ENCODE results near the gene RHBDD2. TPM values are rescaled to one million over a fixed set of nuclear protein-coding genes. Genes with fewer than 3 reads are reported as not detected.

Gene RHBDD2
- polyA plus RNA-seq, 3 donors: 23.4 to 53.5 (median 43.4) TPM

Other genes starting within 250 kb of the RHBDD2 start
- gene HIP1, start 140.1 kb upstream of the RHBDD2 start, polyA plus RNA-seq: 10 to 100 TPM in 2 of 3 donors, 1 to 10 TPM in 1; 4.1 to 15.4 (median 10.7) TPM
- 10 to 100 TPM in 1 of 3 donors, under 1 TPM in 2; 0.23 to 10.6 (median 0.82) TPM for gene CCL26, start 106.8 kb upstream of the RHBDD2 start, polyA plus RNA-seq
- 1 to 10 TPM in 1 of 3 donors, under 1 TPM in 2; 0.20 to 1.0 (median 0.34) TPM for gene CCL24, start 65.2 kb upstream of the RHBDD2 start, polyA plus RNA-seq
- 100 to 1,000 TPM in 1 of 3 donors, 10 to 100 TPM in 2; 59.6 to 250 (median 70.1) TPM for gene POR, start 36.1 kb downstream of the RHBDD2 start, polyA plus RNA-seq
- 100 to 1,000 TPM in 2 of 3 donors, 10 to 100 TPM in 1; 62.5 to 257 (median 117) TPM for gene TMEM120A, start 115.6 kb downstream of the RHBDD2 start, polyA plus RNA-seq
- 10 to 100 TPM; 19.1 to 43.9 (median 34.9) TPM for gene STYXL1, start 169.0 kb downstream of the RHBDD2 start, polyA plus RNA-seq
- 100 to 1,000 TPM in 1 of 3 donors, 10 to 100 TPM in 2; 74.3 to 147 (median 98.1) TPM for gene MDH2, start 169.1 kb downstream of the RHBDD2 start, polyA plus RNA-seq

Data from adipose tissue (tissue), 3 donors.